HG02763 (cell line): ENCODE measurements around the gene ABCA1.
"Not testable (repeated sequence)": the region's sequence is repeated elsewhere in the genome, so short reads cannot be mapped to it uniquely, and the experiment has no call there.

ENCODE experiments used
- ATAC-seq: cut with Tn5 transposase; IDR thresholded peaks from one replicate; pipeline ENCODE4 v1.9.1; 2021; ENCODE audit warnings: mild to moderate bottlenecking, moderate library complexity; ENCODE audit not compliant: unreplicated experiment

The ABCA1 gene

DNA sequence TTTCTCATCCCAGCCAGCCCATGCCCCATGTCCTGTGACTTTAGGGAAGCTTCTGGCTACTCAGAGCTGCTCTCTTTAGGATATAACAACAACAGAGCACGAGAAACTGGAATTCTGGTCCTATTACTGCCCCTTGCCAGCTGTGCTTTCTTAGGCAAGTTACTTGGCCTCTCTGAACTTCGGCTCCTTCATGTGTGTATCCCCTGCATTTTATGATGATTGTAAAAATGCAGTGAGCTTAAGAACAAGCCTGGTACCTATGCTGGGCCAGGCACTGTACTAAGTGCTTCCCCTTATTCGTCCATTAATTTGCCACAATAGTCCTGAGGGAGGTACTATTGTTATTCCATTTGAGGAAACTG, 54.5 kb downstream of the ABCA1 start:
- no peak for ATAC-seq

DNA sequence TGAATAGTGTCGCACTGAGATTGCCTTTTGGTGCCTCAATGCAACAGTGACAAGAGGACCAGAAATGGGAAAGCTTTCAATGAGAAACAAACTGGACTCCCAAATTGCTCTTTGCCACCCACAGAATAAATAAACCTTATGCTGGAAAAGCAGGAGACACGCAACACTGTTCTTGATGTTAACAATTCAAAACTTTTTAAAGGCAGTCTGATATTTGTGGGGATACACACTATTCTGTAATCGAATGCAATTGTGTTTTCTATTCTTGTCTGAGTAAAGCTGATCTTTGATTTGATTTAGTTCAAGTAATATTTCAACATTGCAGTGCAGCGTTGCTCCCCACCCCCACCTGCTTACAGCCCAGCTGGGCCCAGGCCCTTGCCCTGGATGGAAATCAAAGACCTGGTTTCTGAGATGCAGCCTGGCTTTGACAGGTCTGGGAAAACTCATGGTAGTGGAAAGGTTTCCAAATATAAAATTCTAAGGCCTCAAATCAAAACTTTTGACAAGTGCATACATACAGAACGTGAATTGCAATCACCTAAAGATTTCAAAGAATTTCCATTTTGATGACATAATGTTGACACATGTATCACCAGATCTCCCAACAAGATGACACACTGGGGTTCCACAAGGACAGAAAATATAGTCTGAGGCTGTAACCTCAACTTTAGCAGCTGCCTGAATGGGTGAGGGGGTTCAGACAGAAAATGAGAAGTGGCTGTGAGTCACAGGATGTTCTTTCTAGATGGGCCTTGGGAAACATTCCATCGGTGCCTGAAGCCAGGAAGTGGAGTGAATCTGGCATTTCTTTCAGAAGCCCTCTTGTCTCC, 55.1 kb downstream of the ABCA1 start:
- ATAC-seq, result no peak

DNA sequence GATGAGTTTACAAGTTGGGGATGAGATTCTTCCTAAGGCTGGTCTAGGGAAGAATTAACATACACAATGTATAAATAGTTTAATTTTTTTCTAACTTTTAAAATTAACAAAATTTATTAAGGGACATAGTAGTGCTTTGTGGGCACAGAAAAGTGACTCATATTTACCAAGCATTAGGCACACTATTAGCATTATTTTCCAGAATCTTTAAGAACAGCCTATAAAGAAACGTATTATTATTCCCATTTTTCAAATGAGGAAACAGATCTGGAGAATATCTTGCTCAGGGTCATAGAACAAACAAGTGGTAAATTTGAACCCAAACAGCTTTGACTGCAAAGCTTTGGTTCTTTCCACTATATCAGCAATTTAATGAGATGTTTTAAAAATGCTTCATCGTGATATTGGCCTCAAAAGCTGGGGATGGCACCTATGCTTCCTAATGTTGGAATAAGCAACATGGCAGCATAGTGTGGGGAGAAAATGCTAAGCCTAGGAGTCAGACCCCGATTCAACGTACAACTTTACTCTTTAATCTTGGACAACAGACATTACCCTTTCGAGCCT, 55.9 kb downstream of the ABCA1 start:
- ATAC-seq, result no peak

DNA sequence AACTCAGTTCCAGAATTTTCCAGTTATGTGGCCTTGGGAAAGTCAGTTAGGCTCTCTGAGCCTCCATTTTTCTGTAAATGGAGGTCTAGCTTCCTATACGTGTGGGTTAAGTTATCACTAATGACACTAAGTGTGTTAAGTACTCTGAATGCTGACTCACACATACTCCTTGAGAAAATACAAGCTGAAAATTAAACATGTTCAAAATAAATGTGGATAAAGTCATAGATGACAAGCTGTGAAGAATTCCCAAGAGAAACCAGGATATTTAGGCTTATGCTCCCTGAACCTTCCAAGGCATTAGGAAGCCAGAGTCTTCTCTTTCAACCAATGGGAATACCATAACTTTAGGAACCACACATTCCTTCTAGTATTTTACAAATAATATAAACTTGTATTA, 58.1 kb downstream of the ABCA1 start:
- ATAC-seq, result no peak

DNA sequence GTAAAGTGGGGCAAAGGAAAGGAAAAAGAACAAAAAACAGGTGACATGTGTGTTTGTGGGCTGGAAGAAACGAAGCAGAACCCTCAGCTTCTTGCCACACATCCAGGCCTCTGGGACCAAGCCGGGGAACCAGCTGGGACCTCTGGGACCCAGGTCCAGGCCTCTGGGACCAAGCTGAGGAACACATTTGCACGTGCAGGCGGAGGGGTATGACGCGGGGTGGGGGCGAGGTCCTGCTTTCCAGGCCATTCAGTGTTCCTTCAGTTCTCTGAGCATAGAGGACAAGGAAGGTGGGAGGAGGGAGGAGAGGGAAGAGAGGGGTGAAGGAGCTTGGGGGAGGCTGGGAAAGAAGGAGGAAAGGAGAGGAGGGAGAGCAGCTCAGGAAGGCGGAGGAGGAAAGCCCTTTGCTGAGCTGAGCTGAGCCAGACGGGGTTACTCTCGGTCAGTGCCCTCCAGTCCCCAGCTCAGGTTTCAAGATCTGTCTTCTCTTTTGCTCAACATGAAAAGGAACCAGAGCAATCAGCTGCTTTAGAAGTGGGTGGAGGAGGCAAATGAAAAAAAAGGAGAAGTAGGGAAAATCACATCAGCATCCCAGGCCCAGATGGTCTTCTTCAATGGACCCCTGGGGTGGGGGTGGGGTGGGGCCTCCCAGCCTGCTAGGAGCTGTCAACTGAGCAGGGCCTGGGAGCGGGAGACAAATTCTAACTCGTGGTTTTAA, 59.1 kb downstream of the ABCA1 start:
- peak; percentile 86 for ATAC-seq

- no peak for ATAC-seq
Measured at GRCh38 chr9:104868303-104868686, 59.7 kb downstream of the ABCA1 start.

- no peak for ATAC-seq
Measured at GRCh38 chr9:104866191-104866590, 61.8 kb downstream of the ABCA1 start.

- ATAC-seq, result no peak
Measured at GRCh38 chr9:104864675-104865104, 63.3 kb downstream of the ABCA1 start.

- peak; percentile 66 for ATAC-seq
Measured at GRCh38 chr9:104863180-104863883, 64.6 kb downstream of the ABCA1 start.

GRCh38 chr9:104861397-104861796, 66.6 kb downstream of the ABCA1 start:
- ATAC-seq, result no peak

DNA sequence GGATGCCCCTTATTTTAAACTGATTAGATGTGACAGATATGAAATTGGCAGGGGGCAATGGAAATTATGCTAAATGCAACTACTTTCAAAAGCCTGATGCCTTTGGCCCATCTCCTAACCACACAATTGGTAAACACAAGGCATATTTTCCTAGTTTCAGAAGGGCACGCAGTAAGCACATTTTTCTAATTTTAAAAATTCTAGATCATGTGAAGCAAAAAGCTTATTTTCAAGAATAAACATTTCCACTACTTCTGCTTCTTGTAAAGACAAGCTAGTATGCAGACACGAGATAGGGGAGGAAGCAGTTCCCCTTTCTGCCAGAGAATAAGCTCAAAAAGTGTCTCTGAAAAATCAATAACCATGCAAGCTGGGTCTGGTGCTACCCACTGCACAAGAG, 67.7 kb downstream of the ABCA1 start:
- peak; percentile 57 for ATAC-seq

DNA sequence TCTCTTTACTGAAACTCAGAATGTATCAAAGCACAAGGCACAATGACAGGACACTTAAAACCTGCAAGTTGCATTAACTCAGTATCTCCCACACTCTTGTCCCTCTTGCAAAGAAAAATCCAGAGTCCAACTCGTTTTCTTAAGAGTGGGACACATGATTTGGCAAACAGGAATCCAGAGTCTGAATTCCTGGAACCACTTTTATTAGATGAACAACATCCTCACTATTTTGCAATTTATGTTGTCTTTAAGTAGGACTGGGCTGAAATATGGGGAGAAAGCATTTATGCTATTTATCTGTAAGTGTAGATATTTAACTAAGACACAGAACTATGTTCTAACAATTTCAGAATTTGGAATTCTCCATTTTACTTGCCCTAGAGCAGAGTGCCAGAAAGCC, 69.1 kb downstream of the ABCA1 start:
- no peak for ATAC-seq

GRCh38 chr9:104858271-104858670, 69.7 kb downstream of the ABCA1 start:
- ATAC-seq, result no peak

- no peak for ATAC-seq
Measured at GRCh38 chr9:104856413-104856941, 71.5 kb downstream of the ABCA1 start.

GRCh38 chr9:104855807-104856206, 72.1 kb downstream of the ABCA1 start:
- no peak for ATAC-seq

DNA sequence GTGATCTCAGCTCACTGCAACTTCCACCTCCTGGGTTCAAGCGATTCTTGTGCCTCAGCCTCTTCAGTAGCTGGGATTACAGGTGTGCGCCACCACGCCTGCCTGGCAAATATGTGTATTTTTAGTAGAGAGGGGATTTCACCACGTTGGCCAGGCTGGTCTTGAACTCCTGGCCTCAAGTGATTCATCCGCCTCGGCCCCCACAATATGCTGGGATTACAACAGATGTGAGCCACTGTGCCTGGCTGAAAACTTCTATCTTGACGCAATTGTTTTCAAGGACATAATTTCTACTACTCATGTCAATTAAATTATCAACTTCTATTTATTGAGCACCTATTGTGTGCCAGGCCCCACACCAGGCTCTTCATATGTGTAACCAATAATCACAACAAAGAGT, 72.7 kb downstream of the ABCA1 start:
- not testable (repeated sequence) for ATAC-seq

- no peak for ATAC-seq
Measured at GRCh38 chr9:104854613-104855012, 73.3 kb downstream of the ABCA1 start.

DNA sequence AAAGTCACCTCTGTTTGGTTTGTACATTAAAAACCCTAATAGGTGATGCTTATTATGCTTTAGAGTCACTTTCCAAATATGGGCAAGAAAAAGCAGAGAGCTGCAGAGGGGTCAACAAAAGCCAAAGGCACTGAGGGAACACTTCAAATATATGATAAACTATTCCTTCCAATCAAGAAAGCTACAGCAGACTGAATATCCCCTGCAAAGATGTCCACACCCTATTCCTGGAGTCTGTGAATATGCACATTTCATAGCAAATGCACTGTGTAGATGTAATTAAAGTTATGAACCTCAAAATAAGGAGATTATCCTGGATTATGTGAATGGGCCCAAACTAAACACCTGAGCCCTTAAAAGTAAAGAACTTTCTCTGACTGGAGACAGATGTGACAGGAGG, 74.3 kb downstream of the ABCA1 start:
- no peak for ATAC-seq

GRCh38 chr9:104853159-104853558, 74.8 kb downstream of the ABCA1 start:
- ATAC-seq, result no peak

GRCh38 chr9:104851546-104851920, 76.4 kb downstream of the ABCA1 start:
- no peak for ATAC-seq
